Measurements from ENCODE around the gene IL11.

DNA sequence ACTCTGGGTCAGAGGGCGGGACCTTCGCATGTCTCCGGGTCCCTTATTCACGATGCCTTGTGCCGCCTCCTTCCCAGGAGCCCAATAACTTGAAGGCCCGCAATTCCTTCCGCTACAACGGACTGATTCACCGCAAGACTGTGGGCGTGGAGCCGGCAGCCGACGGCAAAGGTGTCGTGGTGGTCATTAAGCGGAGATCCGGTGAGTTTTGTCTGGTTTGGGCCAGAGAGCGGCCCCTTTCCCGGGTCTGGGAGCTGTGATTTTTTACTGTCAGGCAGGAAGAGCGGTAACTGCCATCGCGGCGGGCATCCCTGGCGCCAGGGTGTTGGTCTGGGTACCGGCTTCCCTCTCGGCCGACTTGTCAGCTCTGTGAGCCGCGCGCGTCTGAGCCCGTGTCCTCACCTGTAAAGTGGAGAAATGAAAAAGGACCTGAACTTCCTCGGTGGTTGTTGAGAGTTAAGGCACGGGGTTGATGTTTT, 16.3 kb upstream of the IL11 start:
- no peak for TF ChIP-seq SMC3 (IDR thresholded peaks at IDR 0.05)
- no peak for TF ChIP-seq SREBF2 (IDR thresholded peaks at IDR 0.05)
- TF ChIP-seq POLR2A (IDR thresholded peaks at IDR 0.05; ENCODE audit: low read length): no peak
- TF ChIP-seq, protein P1, sequence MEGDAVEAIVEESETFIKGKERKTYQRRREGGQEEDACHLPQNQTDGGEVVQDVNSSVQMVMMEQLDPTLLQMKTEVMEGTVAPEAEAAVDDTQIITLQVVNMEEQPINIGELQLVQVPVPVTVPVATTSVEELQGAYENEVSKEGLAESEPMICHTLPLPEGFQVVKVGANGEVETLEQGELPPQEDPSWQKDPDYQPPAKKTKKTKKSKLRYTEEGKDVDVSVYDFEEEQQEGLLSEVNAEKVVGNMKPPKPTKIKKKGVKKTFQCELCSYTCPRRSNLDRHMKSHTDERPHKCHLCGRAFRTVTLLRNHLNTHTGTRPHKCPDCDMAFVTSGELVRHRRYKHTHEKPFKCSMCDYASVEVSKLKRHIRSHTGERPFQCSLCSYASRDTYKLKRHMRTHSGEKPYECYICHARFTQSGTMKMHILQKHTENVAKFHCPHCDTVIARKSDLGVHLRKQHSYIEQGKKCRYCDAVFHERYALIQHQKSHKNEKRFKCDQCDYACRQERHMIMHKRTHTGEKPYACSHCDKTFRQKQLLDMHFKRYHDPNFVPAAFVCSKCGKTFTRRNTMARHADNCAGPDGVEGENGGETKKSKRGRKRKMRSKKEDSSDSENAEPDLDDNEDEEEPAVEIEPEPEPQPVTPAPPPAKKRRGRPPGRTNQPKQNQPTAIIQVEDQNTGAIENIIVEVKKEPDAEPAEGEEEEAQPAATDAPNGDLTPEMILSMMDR (IDR thresholded peaks at IDR 0.05): no peak
- no peak for TF ChIP-seq GATA3 (IDR thresholded peaks at IDR 0.05; ENCODE audit: borderline replicate concordance)
- TF ChIP-seq, protein P2, sequence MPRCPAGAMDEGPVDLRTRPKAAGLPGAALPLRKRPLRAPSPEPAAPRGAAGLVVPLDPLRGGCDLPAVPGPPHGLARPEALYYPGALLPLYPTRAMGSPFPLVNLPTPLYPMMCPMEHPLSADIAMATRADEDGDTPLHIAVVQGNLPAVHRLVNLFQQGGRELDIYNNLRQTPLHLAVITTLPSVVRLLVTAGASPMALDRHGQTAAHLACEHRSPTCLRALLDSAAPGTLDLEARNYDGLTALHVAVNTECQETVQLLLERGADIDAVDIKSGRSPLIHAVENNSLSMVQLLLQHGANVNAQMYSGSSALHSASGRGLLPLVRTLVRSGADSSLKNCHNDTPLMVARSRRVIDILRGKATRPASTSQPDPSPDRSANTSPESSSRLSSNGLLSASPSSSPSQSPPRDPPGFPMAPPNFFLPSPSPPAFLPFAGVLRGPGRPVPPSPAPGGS (IDR thresholded peaks at IDR 0.05): no peak
- TF ChIP-seq CHD4 (IDR thresholded peaks at IDR 0.05; ENCODE audit: borderline replicate concordance): no peak
- TF ChIP-seq, protein P3, sequence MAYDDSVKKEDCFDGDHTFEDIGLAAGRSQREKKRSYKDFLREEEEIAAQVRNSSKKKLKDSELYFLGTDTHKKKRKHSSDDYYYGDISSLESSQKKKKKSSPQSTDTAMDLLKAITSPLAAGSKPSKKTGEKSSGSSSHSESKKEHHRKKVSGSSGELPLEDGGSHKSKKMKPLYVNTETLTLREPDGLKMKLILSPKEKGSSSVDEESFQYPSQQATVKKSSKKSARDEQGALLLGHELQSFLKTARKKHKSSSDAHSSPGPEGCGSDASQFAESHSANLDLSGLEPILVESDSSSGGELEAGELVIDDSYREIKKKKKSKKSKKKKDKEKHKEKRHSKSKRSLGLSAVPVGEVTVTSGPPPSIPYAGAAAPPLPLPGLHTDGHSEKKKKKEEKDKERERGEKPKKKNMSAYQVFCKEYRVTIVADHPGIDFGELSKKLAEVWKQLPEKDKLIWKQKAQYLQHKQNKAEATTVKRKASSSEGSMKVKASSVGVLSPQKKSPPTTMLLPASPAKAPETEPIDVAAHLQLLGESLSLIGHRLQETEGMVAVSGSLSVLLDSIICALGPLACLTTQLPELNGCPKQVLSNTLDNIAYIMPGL (CRISPR knock-in tag; IDR thresholded peaks at IDR 0.05; ENCODE audit: borderline replicate concordance): no peak
